Measurements from ENCODE around the gene FBXL14.

FBXL14 gene

DNA sequence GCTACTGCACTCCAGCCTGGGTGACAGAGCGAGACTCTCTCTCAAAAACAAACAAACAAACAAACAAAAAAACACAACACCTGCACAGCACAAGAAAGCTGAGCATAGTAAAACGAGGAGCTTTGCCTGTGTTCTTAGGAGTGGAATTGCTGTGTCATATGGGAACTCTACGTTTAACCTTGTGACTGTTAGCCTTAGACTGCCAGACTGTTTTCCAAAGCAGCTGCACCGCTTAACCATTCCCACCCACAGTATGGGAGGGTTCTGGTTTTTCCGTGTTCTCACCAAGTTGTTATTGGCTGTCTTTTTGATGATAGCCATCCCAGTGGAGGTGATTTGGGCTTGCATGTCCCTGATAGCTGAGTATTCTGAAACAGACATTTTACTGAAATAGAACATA lies 43.8 kb upstream of the FBXL14 start:
- DNase-seq (ENCODE audit: low spot score): no peak
- TF ChIP-seq, protein P1, sequence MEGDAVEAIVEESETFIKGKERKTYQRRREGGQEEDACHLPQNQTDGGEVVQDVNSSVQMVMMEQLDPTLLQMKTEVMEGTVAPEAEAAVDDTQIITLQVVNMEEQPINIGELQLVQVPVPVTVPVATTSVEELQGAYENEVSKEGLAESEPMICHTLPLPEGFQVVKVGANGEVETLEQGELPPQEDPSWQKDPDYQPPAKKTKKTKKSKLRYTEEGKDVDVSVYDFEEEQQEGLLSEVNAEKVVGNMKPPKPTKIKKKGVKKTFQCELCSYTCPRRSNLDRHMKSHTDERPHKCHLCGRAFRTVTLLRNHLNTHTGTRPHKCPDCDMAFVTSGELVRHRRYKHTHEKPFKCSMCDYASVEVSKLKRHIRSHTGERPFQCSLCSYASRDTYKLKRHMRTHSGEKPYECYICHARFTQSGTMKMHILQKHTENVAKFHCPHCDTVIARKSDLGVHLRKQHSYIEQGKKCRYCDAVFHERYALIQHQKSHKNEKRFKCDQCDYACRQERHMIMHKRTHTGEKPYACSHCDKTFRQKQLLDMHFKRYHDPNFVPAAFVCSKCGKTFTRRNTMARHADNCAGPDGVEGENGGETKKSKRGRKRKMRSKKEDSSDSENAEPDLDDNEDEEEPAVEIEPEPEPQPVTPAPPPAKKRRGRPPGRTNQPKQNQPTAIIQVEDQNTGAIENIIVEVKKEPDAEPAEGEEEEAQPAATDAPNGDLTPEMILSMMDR (IDR thresholded peaks at IDR 0.05; ENCODE audit: extremely low read depth, missing control alignments): no peak

DNA sequence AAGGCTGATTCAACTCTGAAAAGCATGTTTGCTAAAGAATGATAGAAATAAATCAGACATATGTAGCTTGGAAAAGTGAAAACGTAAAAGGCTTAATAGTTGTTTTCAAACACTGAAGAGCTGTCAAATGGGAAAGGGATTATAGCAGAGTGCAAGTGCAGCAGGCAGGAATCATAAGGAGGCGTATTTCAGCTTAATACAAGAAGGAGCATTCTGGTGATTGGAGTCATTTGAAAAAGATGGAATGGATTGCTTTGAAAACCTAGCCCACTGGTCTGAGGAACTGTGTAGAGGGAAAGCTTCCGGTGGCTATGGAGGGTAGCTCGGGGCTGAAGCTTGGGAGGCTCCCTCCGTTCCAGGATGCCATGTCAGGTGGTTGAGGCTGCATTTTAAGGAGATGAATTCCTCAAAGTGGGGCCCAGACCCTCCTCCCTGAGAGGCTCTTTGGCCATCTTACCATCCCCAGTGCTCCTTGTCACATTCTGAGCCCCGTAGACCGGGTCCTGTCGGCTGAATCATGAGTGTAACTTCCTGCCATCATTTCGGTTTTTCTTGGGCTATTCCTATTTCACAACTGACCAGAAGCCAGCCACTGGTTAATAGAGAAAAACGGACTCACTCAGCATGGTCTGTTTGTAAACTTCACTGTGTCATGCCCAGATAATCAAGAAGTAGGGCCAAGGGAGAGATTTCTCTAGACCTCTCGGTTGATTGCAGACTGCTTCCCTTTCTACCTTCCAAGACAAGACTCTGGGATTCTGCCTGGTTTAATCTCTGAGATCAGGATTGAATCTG lies 41.1 kb upstream of the FBXL14 start:
- no peak for DNase-seq (ENCODE audit: low spot score)
- TF ChIP-seq, protein P1 (IDR thresholded peaks at IDR 0.05; ENCODE audit: extremely low read depth, missing control alignments): no peak

DNA sequence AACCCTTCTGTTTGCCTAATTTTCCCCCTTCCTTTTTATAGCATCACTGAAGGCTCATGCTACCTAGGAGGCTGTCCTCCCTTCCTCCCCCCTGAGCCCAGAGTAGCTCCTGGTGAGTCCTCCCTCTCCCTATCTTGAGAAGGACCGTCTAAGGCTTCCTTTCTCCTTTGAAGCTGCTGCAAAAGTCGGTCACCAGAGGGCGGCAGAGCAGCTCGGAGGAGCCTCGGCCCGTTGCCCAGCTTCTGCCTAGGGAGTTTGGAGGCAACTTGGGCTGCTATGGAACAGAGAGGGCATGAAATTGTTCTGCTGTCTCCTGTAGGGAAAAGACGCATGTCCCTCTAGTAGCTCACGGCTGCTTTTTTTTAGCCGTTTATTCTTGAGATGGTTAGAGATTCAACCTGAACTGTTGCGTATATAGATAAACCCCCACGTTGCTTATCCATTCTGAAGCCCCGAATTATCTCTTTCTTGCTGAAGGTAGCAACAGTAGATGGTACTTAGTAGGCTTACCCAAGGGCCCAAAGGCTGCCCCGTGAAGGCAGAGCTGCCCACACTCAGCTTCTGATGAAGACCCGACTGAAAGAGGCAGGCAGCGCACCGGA lies 40.3 kb upstream of the FBXL14 start:
- TF ChIP-seq, protein P1 (IDR thresholded peaks at IDR 0.05; ENCODE audit: extremely low read depth, missing control alignments): peak; percentile 87
- DNase-seq (ENCODE audit: low spot score): peak; percentile 83

DNA sequence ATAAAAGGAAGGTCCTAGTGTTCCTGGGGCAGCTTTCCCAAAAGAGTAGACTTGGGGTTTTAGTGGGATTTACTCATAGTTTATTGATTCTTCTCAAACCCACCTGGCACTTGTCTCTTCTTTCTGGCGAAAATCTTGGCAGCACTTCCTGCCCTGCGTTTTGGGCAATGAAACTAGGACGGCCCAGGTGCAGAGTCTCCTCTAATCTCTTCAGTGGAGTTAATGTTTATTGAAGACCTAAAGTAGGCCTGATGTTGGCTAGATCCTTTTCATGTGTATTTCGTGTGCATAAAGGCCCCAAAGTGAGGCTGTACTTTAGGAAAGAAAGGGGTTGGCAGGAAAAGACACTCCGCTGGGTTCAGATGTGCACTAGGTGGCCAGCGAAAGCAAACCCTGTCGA lies 39.8 kb upstream of the FBXL14 start:
- DNase-seq (ENCODE audit: low spot score): no peak
- TF ChIP-seq, protein P1 (IDR thresholded peaks at IDR 0.05; ENCODE audit: extremely low read depth, missing control alignments): no peak

DNA sequence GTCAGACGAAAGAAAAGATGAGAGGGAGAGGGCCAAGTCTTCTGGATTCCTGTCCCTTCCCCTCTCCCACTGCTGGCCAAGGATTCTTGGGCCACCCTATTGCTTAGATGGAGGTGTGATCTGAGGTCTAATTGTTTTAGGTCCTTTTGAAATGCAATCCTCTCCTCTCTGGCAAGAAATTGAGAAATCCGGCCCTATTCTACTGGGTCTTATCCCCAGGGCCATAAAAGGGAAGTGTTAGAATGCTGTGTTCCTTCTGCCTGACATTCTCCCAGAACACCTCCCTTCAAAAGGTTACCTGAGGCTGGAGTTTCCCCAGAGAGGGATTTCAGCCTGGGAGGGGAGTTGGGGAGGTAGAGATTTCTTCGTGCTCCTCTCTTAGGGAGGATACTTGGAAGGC lies 39.1 kb upstream of the FBXL14 start:
- DNase-seq (ENCODE audit: low spot score): no peak
- TF ChIP-seq, protein P1 (IDR thresholded peaks at IDR 0.05; ENCODE audit: extremely low read depth, missing control alignments): no peak

DNA sequence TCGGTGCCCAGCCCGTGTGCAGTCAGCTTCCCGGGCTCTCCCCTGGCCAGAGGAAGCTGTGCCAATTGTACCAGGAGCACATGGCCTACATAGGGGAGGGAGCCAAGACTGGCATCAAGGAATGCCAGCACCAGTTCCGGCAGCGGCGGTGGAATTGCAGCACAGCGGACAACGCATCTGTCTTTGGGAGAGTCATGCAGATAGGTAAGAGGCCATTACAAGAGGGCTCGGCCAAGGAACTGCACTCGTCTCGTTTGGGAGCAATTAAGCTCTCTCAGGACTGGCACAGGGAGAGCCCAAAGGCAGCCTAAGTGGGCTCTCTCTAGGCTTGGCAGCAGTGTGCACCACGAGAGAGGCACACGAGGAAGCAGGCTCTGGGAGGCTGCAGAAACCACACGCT lies 38.3 kb upstream of the FBXL14 start:
- no peak for DNase-seq (ENCODE audit: low spot score)
- TF ChIP-seq, protein P1 (IDR thresholded peaks at IDR 0.05; ENCODE audit: extremely low read depth, missing control alignments): no peak

DNA sequence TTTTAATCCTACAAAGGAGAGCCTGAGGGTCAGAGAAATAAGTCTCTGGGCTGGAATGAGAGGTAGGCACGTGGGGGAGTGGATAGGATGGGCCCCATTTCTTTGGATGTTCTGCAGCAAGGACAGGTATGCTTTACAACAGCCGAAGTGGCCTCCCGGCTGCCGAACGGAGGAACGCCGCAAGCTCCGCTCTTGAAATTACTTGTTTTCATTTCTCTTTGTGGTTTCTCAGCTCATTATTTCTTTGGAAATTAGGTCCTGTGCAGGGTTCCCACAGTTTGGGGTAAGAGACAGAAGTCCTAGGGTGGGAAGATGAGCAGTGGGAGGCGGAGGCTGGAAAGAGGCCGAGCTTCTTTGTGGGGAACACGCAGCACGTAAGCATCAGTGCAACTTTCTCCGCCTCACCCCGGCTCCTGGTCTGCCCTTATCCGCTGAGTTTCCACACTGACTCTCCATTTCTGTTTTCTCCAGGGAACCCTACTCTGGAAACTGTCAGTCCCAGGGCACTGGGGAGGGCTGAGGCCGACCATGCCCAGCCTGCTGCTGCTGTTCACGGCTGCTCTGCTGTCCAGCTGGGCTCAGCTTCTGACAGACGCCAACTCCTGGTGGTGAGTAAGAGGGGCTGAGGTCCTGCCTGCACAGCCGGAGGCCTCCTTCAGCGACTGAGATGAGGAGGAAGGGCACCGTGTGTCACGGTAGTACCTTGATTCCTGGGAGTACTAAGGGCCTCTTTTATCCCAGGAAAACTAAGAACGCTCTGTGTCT lies 36.6 kb upstream of the FBXL14 start:
- no peak for DNase-seq (ENCODE audit: low spot score)
- TF ChIP-seq, protein P1 (IDR thresholded peaks at IDR 0.05; ENCODE audit: extremely low read depth, missing control alignments): no peak

All from GM20000 (cell line).